HG03442 (cell line): ENCODE results near the gene PCGF1.
A peak's percentile ranks its signal among the peaks of the same experiment; 100 is the strongest.

Experiments
- ATAC-seq: cut with Tn5 transposase; IDR thresholded peaks from one replicate; pipeline ENCODE4 v1.9.1; 2021; ENCODE audit warnings: mild to moderate bottlenecking, moderate library complexity; ENCODE audit not compliant: unreplicated experiment

Gene PCGF1

GRCh38 chr2:74507145-74507925 is at the start of gene PCGF1:
TSS of gene PCGF1 (minus strand) at chr2:74507695. CDS start at chr2:74507668, 27 bp downstream.
- ATAC-seq, result peak; percentile 87

- no peak for ATAC-seq
These were observed 49.4 kb upstream of the PCGF1 start for GRCh38 chr2:74556831-74557370.

GRCh38 chr2:74556159-74556558 is 48.7 kb upstream of the PCGF1 start:
- no peak for ATAC-seq

- ATAC-seq, result no peak
These were observed 48.2 kb upstream of the PCGF1 start for GRCh38 chr2:74555610-74556103.

- no peak for ATAC-seq
These were observed 47.5 kb upstream of the PCGF1 start for GRCh38 chr2:74554820-74555531.

- peak; percentile 41 for ATAC-seq
These were observed 46.7 kb upstream of the PCGF1 start, which contains the start of the genes DOK1 and LOXL3 for GRCh38 chr2:74553892-74554819. TSS of gene DOK1 (plus strand) at chr2:74554720. CDS start at chr2:74554755, 35 bp downstream. TSS of gene LOXL3 (minus strand) at chr2:74553942. CDS start at chr2:74552634, 1,308 bp downstream.

- peak; percentile 22 for ATAC-seq
These were observed 45.7 kb upstream of the PCGF1 start for GRCh38 chr2:74552914-74553811.

- peak; percentile 17 for ATAC-seq
These were observed 44.7 kb upstream of the PCGF1 start for GRCh38 chr2:74551942-74552913.

GRCh38 chr2:74551530-74551929 is 44.0 kb upstream of the PCGF1 start:
- ATAC-seq, result no peak

- ATAC-seq, result no peak
These were observed 42.7 kb upstream of the PCGF1 start for GRCh38 chr2:74550231-74550630.

GRCh38 chr2:74548900-74549826 is 41.7 kb upstream of the PCGF1 start:
- no peak for ATAC-seq

GRCh38 chr2:74548285-74548899 is 40.9 kb upstream of the PCGF1 start:
- ATAC-seq, result no peak

- ATAC-seq, result no peak
These were observed 38.5 kb upstream of the PCGF1 start for GRCh38 chr2:74546004-74546403.

GRCh38 chr2:74544634-74545033 is 37.1 kb upstream of the PCGF1 start:
- no peak for ATAC-seq

- no peak for ATAC-seq
These were observed 35.5 kb upstream of the PCGF1 start for GRCh38 chr2:74542978-74543377.

- ATAC-seq, result no peak
These were observed 32.8 kb upstream of the PCGF1 start for GRCh38 chr2:74540291-74540690.

GRCh38 chr2:74538881-74539339 is 31.4 kb upstream of the PCGF1 start:
- no peak for ATAC-seq
